Dermis blood vessel endothelial cell (primary cell): ENCODE data around the gene COX6A2. TPM values are rescaled to one million over a fixed set of nuclear protein-coding genes. Genes with fewer than 3 reads are reported as not detected.
"Not testable (repeated sequence)": the region's sequence is repeated elsewhere in the genome, so short reads cannot be mapped to it uniquely, and the experiment has no call there.

Source experiments
- DNase-seq: peaks from one replicate; pipeline ENCODE4 v3.0.0; 2010
- total RNA-seq: library from RNA; depleted of rRNA; stranded (reverse); fragments of >200 nt; gene quantifications from 2 replicates; pipeline ENCODE4 v1.2.3, GENCODE V29; 2014

COX6A2 gene
- total RNA-seq, 1 donor from 2014 or later = not detected

DNA sequence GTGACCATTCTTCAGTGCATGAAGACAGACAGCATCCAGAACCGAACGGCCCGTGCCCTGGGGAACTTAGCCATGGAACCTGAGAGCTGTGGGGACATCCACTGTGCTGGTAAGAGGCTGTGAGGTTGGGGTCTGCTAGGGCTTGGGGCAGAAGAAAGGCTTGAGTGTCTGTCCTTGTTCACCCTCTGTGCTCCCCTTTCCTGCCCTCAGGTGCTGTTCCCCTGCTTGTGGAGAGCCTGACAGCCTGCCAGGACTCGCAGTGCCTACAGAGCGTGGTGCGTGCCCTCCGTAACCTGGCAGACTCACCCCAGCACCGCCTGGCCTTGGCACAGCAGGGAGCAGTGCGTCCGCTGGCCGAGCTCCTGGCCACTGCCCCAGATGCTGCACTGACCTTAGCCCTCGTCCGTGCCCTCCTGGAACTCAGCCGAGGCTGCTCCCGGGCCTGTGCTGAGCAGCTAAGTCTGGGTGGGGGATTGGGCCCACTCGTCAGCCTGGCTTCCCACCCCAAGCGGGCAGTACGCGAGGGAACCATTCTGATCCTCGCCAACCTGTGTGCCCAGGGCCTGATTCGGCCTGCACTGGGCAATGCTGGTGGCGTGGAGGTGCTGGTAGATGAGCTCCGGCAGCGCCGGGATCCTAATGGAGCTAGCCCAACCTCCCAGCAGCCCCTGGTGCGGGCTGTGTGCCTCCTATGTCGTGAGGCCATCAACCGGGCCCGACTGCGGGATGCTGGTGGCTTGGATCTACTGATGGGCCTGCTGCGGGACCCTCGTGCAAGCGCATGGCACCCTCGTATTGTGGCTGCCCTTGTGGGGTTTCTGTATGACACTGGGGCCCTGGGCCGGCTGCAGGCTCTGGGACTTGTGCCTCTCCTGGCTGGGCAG, 34.0 kb upstream of the COX6A2 start:
- no peak for DNase-seq

DNA sequence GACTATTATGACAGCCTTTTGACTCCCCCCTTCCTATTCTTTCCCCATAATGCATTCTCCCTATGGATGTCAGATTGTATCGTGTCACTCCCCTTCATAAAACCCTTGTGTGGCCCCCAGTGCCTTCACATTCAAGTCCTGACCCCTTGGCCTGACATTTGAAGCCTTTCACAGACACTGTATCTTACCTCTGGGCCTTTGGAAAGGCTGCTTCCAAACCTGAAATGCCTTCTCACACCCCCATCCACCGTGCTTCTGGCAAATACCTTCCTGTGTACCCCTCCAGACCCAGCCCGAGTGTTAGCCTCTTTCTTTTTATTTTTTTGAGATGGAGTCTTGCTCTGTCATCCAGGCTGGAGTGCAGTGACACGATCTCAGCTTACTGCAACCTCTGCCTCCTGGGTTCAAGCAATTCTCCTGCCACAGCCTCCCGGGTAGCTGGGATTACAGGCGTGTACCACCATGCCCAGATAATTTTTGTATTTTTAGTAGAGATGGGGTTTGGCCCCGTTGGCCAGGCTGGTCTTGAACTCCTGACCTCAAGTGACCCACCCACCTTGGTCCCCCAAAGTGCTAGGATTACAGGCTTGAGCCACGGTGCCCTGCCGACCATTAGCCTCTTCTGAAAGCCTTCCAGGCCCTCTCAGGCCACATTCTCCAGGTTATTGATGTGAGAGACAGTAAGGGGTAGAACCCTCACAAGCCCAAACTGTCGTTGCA, 33.2 kb upstream of the COX6A2 start:
- no peak for DNase-seq

DNA sequence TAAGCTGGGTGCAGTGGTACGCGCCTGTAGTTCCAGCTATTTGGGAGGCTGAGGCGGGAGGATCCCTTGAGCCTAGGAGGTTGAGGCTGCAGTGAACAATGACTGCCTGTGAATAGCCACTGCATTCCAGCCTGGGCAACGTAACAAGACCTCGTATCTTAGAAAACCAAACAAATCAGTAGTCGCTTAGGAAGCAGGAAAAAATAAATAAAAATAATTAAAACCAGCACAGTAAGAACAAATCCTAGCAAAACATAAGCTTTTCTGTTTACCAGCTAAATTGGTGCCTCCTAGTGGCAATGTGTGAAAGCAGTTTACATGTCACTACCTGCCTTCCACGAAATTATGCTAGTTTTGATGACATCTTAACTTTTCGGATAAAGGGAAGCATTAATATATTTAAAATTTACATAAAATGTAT, 32.4 kb upstream of the COX6A2 start:
- DNase-seq = peak; percentile 78

DNA sequence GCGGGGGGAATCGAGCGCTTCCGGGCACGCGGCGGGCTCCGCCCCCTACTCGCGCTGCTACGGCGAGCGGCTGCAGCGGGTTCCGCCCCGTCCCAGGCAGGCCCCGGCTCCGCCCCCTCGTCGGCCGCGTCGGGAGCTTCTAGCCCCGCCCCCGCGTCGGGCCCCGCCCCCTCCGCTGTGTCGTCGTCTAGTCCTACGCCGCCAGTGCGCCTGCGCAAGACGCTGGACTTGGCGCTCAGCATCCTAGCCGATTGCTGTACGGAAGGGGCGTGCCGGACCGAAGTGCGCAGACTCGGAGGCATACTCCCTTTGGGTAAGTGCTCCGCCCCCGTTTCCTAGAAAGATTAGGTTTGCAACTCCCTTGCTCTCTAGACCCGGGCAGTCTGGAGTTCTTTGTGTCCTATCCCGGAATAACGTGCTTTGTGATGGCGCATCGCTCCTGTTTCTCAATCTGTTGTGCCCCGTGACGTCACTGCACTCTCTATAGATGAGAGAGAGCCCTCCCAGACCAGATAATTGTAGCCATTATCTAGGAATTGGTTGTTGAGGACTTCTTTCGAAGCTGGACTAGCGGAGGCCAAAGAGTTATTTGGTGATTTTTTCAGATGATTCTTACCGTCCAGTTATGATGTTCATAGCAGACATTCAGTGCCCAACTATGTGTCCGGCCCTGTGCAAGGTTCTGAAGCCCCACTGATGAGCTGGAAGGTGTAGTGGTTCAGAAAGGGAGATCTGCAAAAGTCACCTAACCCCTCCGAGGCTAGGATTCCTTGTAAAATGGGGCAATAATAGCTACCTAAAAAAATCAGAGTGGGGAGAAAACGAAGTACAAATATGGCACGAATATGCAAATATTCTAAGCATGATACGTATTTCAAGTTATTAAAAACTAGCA, 31.8 kb upstream of the COX6A2 start:
- peak; percentile 100 for DNase-seq

DNA sequence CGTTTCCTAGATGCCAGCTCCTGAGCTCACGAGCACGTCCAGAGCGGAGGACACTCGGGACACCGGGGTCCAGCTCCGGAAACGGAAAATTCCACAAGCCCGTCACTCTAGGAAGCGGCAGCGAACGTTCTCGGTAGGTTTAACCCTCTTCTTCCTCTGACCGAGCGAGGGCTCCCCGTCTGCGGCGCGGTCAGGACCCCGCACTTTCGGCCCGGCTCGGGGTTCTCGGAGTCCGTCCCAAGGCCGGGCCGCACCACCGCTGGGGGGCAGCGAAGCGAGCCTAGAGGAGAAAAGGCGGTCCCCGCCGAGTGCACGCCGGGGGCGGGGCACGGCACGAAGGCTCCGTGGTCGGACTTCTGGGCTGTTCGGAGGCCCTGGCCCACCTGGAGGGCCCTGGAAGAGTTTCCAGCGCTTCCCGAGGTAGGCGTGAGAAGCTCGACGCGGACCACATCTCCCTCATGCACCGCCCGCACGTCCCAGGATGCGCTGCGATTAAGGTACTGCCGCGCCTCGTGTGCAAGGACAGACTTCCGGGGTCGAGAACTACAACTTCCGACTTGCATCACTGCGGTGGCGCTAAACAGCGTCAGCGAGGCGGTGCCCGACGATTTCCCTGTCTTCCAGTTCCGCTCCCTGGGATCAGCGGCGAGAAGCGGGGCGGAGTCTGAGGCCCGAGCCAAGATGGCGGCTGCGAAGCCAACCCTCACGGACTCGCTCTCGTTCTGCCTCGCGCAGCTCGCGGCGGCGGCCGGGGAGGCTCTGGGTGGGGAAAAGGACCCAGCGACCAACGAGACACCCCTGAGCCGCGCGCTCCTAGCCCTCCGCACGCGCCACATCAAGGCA, 30.9 kb upstream of the COX6A2 start, which contains the start of gene ARMC5:
TSS of gene ARMC5 (plus strand) at position 658 of the 843 bp plus-strand sequence. CDS start at position 682, 24 bp downstream.
- peak; percentile 99 for DNase-seq

DNA sequence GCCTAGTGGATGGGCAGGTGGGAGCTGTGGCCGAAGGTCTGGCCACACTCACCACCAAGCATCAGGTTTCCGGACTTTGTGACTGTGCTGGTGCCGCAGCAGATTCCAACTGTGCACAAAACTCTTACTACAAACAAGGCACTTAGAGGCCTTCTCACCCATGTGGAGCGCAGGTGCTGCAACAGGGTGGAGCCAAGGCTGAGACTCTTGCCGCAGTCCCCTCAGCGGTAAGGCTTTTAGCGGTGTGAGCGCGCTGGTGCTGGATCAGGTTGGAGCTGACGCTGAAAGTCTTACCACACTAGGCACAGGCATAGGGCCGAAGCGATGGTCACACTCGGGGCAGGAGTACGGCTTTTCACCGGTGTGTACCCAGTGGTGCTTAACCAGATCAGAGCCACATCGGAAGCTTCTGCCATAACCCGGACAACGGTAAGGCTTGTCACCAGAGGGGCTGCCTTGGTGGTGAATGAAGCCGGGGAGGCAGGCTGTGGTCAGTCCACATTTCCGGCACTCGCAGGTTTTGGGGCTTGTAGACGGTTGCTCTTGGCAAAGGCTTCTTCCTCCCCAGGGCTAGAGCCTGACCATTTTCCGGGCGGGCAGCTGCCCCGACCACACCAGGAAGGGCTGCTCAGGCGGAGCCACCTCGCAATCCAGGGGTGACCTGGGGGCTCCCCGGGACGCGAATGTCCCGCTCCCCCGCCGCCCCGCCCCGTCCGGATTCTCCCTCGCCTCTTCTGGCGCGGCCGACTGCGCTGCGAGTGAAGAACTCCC, 30.1 kb upstream of the COX6A2 start:
- peak; percentile 60 for DNase-seq

DNA sequence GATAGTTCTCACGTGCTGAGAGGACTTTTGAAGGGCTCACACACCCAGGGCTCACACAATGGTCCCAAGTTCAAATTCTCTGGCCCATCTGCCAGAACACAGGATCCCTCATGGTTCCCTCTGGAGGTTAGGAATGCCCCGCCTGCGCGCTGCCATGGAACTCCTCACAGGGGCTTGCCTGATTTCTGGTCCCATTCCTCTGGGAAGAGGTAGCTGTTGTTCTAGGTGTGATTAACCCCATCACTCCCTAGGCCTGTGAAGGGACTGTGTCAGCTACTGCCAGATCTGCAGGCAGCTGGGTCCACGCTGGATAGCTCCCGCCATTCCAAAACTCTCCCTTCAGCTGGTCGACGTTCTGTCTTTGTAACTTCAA, 28.8 kb upstream of the COX6A2 start:
- no peak for DNase-seq

DNA sequence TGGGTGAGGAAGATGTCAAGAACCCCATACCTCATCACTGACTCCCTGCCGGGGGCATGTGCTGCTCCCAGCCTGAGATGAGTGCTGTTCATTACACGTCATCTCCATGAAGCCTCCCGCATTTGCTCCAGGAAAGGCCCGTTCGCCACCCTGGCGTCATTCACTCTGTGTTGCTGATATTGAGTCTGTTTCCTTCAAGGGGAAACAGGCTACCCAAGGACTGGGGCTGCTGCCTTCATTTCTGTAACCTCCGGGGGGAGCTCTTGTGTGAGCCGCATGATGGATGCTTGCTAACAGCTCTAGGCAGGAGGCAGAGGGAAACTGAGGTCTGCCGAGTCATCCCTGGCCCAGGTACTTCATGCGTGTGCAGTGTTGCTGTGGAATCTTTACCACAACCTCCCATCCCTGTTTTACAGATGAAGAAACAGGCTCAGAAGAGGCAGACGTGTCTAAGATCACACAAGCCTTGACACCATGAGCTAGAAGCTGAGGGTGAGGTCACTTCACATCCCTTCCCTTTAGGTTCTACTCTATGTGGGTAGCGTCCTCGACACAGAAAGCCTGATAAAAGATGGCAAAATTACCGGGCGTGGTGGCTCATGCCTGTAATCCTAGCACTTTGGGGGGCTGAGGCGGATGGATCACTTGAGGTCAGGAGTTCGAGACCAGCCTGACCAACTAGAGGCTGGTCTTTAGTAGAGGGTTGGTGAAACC, 27.6 kb upstream of the COX6A2 start:
- DNase-seq = peak; percentile 56

DNA sequence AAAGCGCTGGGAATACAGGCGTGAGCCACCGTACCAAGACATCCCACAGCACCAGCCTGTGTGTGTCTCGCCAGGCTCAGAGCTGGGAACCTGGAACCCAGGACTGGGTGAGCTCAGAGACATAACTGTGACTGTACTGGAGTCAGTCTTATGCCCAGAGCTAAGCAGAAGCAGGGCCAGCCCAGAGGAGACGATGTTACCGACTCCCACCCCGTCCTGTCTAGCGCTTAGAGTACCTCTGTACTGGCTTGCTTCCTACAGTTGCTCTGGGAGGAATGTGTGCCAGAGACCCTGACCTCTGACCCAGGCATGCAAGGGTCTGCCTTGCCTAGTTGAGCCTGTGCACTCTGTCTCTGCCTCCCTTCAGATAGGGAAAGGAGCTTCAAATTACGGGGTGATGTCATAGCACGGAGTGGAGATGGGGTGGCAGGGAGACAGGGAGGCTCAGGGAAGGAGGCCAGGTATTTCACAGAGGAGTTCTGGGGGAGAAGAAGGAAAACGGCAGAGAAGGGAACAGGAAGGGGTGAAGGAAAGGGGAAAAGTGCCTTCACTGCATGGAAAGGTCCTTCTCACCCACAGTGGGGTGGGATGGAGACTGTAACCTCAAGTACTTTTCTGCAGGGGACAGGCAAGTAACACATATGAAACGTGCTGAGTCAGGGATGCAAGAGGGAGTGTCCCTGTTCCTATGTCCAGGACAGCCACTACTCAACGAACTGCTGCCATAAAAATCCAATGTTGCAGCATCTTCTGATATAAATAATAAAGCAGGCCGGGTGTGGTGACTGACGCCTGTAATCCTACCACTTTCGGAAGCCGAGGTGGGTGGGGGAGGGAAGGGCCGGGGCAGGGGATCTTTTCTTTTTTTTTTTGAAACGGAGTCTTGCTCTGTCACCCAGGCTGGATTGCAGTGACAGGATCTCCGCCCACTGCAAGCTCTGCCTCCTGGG, 25.4 kb upstream of the COX6A2 start:
- DNase-seq = no peak

DNA sequence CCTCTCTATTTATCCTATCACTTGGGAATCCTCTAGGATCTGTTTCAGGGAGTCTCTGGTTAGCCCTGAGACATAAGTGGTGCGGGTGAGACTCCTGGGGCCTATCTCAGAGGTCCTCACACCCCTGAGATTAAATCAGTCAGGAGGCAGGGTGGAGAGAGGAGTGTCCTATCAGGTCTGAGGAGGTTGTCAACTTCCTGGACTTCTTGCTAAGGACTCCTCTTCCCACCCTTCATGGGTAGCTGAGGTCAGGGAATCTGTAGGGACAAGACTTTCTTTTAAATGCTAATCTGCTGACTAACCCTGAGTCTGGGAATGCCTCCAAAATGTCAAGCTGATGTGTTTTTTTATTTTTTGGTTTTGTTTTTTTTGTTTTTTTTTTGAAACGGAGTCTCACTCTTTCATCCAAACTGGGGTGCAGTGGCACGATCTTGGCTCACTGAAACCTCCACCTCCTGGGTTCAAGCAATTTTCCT, 24.5 kb upstream of the COX6A2 start:
- DNase-seq = peak; percentile 43

DNA sequence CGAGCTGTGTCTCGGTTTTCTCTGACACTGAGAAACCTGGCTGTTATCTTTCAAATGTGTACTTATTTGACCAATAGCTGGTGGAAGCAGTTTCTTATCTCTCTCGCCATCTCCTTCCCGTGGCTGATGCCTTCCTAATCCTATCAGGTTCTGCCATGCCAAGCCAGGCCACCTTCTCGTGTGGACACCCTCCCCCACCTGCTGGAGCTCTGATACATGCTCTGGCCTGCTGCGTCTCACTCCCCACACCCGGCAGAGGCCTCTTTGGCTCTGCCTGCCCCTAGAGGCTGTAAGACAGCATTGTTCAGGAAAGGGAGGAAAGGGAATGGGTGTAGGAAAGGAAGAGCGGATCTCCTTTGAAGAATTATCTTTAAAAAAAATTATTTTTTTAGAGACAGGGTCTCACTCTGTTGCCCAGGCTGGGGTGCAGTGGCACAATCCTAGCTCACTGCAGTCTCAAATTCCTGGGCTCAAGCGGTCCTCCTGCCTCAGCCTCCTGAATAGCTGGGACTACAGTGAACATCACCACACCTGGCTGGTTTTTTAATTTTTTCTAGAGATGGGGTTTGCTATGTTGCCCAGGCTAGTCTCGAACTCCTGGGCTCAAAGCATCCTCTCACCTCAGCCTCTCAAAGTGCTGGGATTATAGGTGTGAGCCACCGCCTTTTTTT, 23.7 kb upstream of the COX6A2 start:
- peak; percentile 71 for DNase-seq

DNA sequence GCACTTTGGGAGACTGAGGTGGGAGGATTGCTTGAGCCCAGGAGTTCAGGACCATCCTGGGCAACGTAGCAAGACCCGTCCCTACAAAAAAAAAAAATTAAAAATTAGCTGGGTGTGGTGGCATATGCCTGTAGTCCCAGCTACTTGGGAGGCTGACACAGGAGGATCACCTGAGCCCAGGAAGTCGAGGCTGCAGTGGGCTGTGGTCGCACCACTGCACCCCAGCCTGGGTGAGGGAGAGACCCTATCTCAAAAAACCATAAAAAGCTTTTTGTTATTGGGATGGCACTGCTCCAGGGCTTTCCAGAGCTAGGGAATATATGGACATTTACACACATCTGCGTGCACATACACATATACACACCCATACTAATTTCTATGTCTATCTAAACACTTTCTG, 23.0 kb upstream of the COX6A2 start:
- DNase-seq = no peak

DNA sequence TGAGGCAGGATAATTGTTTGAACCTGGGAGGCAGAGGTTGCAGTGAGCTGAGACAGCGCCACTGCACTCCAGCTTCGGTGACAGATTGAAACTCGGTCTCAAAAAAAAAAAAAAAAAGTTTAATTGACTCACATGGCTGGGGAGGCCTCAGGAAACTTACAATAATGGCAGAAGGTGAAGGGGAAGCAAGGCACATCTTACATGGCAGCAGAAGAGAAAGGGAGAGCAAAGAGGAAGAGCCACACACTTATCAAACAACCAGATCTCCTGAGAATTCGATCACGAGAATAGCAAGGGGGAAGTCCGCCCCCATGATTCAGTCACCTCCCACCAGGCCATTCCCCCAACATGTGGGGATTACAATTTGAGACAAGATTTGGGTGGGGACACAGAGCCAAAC, 17.8 kb upstream of the COX6A2 start:
- DNase-seq = not testable (repeated sequence)

DNA sequence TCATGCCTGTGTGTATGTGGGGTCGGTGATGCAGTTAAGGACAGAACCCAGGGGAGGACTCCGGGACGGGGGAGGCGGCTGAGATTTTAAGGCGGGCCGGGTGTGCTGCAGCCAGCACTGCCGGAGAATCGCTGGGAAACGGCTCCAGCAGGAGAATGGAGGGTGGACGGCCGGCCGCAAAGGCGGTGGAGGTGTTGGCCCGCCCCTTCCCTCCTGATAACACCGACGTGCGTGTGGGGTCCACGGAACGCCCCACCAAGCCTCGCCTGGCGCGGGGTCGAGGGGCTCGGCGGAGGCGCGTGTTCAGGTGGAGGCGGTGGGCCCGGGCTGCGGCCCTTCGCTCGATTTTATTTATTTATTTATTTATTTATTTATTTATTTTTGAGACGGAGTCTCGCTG, 13.8 kb upstream of the COX6A2 start:
- no peak for DNase-seq

DNA sequence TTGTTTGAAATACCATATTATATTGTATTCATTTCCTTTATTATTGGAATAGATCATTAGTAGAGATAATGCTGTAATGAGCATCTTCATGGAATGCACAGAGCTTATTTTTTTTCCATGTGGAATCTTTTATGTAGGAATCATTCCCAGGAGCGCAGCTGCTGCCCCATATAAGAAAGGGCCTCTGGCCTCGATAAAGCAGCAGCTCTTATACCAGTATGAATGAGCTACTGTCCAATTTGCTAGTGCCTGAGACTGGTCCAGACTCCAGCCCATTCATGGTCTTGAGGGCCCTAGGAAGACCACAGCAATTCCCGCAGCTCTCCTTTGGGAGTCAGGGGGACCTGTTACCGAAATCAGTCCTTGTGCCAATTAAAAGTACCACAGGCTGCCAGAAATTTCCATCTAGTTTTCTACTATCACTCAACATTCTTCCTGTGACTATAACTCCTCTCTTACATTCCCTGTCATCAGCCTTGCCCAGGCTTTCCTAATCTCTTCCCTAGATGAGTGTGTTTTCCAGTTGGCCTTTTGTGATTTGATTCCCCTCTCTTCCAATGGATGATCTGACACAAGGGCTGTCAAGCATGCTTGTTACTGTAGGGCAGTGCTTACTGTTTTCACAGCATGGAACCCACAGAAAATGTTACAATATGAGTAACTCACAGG, 12.5 kb upstream of the COX6A2 start:
- no peak for DNase-seq

DNA sequence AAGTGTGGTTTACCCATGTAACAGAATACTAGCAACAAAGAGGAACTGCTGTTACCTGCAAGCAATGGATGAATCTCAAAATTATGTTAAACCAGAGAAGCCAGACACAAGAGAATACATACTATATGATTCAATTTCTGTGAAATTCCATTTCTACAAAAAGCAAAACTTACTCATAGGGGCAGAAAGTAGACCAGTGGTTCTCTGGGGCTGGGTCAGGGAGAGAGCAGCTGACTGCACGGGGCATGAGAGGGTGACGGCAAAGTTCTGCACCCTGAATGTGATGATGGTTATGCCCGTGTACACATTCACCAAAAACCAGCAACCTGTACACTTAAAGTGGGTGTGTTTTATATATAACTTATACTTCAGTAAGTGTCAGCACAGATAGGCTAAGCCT, 11.4 kb upstream of the COX6A2 start:
- no peak for DNase-seq

DNA sequence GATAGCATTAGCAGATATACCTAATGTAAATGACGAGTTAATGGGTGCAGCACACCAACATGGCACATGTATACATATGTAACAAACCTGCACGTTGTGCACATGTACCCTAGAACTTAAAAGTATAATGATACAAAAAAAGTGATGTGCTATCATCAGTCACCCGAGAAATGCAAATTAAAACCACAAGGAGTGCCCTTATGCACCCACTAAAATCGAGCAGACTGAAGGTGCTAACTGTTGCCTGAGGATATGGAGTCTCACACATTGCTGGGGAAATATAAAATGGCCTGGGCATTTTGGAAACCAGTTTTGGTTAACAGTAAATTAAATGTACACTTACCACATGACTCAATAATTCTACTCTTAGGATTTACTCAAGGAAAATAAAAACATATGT, 10.9 kb upstream of the COX6A2 start:
- not testable (repeated sequence) for DNase-seq

DNA sequence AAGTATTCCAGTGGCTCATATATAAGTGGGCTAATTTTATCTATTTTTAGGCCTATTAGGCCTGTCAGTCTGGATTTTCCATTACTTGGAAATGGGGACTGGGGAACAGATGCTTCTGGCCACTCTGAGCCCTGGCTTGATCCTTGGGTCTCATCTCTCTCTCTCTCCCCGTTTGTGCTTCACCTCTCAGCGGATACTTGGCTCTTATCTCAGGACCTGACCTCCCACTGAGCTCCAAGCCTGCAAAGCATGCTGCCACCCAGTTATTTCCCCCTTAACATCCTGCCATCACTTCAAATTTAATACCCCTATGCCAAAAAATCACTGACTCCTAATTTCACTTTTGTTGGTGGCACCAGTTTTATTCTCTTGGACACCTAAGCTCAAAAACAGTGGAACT, 10.3 kb upstream of the COX6A2 start:
- no peak for DNase-seq
